SK-N-SH (cell line): ENCODE measurements around the gene ACTL7A. TPM values are rescaled to one million over a fixed set of nuclear protein-coding genes. Genes with fewer than 3 reads are reported as not detected.

Source experiments
- CTCF ChIA-PET: fragments of 300-600, 350-600 bp; formaldehyde crosslinking; extraction: SDS; loops from one replicate; lab custom pipeline; 2021; lab: Yijun Ruan, JAX
- POLR2A ChIA-PET: fragments of 350-600 bp; sonication (Branson Sonifier 250); formaldehyde crosslinking; extraction: SDS; loops from one replicate; lab custom pipeline; 2020; ENCODE audit warnings: antibody characterized with exemption, inconsistent platforms; lab: Yijun Ruan, JAX
- DNase-seq: peaks from one replicate; pipeline ENCODE4 v3.0.0; 2012
- H2AFZ ChIP-seq: fragments of 200-600 bp; sonication (generic); 2 replicates; pipeline ENCODE4 v1.8.1; 2016; ENCODE audit warnings: antibody characterized with exemption, mild to moderate bottlenecking, low read depth
- H3F3A ChIP-seq: fragments of 200-600 bp; sonication (generic); replicated peaks from 2 replicates; pipeline ENCODE3; 2016; ENCODE audit warnings: antibody characterized with exemption, mild to moderate bottlenecking; ENCODE audit not compliant: insufficient read depth
- H3K27ac ChIP-seq, 2 experiments: fragments of 200-500 bp in 1 of 2; fragments of 200-600 bp in 1 of 2; sonication (Bioruptor generic) in 1 of 2; sonication (generic), shearing (Covaris generic) in 1 of 2; 2 replicates each; pipeline versions ENCODE4 v1.5.1 to v1.6.1; 2014 to 2016; ENCODE audit warnings: low read depth in 2 of 2, inconsistent platforms in 1 of 2, low read length in 1 of 2, mild to moderate bottlenecking in 1 of 2, mixed read lengths in 1 of 2
- H3K27me3 ChIP-seq: fragments of 200-600 bp; sonication (generic), shearing (Covaris generic); 2 replicates; pipeline ENCODE4 v1.6.1; 2016; ENCODE audit warnings: mixed run types; ENCODE audit not compliant: insufficient read depth
- H3K36me3 ChIP-seq, 2 experiments: fragments of 200-500 bp in 1 of 2; fragments of 200-600 bp in 1 of 2; sonication (Bioruptor generic) in 1 of 2; sonication (generic) in 1 of 2; replicated peaks in 1 of 2; 2 replicates each; pipeline versions ENCODE3 to v1.5.1; 2014 to 2016; ENCODE audit warnings: low read length in 1 of 2, mild to moderate bottlenecking in 1 of 2; ENCODE audit not compliant: insufficient read depth in 2 of 2, control insufficient read depth in 1 of 2
- H3K4me1 ChIP-seq, 2 experiments: fragments of 200-500 bp in 1 of 2; fragments of 200-600 bp in 1 of 2; sonication (Bioruptor generic) in 1 of 2; sonication (generic), shearing (Covaris generic) in 1 of 2; 2 replicates each; pipeline versions ENCODE4 v1.5.1 to v1.6.1; 2014 to 2016; ENCODE audit warnings: low read depth in 1 of 2, low read length in 1 of 2, mixed run types in 1 of 2; ENCODE audit not compliant: insufficient read depth in 2 of 2, control insufficient read depth in 1 of 2
- H3K4me2 ChIP-seq: fragments of 200-600 bp; sonication (generic), shearing (Covaris generic); 2 replicates; pipeline ENCODE4 v1.6.1; 2017; ENCODE audit warnings: mixed run types
- H3K4me3 ChIP-seq, 2 experiments: fragments of 200-500 bp in 1 of 2; fragments of 200-600 bp in 1 of 2; sonication (Bioruptor generic) in 1 of 2; sonication (generic), shearing (Covaris generic) in 1 of 2; 2 replicates each; pipeline versions ENCODE4 v1.5.1 to v1.8.1; 2014 to 2016; ENCODE audit warnings: low read depth in 2 of 2, inconsistent platforms in 1 of 2, low read length in 1 of 2, mild to moderate bottlenecking in 1 of 2, mixed read lengths in 1 of 2, moderate library complexity in 1 of 2
- H3K79me2 ChIP-seq: fragments of 200-600 bp; sonication (generic); 2 replicates; pipeline ENCODE4 v1.8.1; 2017; ENCODE audit warnings: mild to moderate bottlenecking; ENCODE audit not compliant: insufficient read depth
- H3K9ac ChIP-seq: fragments of 200-600 bp; sonication (generic); 2 replicates; pipeline ENCODE4 v1.6.1; 2017; ENCODE audit warnings: mixed run types
- H3K9me2 ChIP-seq: fragments of 200-600 bp; sonication (generic); 2 replicates; pipeline ENCODE4 v1.6.1; 2017; ENCODE audit warnings: mixed run types
- H3K9me3 ChIP-seq: fragments of 200-600 bp; sonication (generic); 2 replicates; pipeline ENCODE4 v1.6.1; 2017; ENCODE audit warnings: mixed run types, mild to moderate bottlenecking, moderate library complexity
- H4K20me1 ChIP-seq: fragments of 200-600 bp; sonication (generic); 2 replicates; pipeline ENCODE4 v1.6.1; 2017; ENCODE audit warnings: mild to moderate bottlenecking, mixed run types; ENCODE audit not compliant: insufficient read depth
- CHD2 ChIP-seq: fragments of 150-350 bp; IDR thresholded peaks from 2 replicates; pipeline ENCODE4 v1.6.1; 2018; ENCODE audit warnings: low read length; ENCODE audit not compliant: partially characterized antibody
- CTCF ChIP-seq: fragments of 200-600 bp; sonication (generic); IDR thresholded peaks from 2 replicates; pipeline ENCODE4 v1.6.1; 2017; ENCODE audit warnings: antibody characterized with exemption, mild to moderate bottlenecking, moderate library complexity
- ELF1 ChIP-seq: IDR thresholded peaks from 2 replicates; pipeline ENCODE4 v1.4.0; 2012
- EZH2phosphoT487 ChIP-seq: fragments of 200-600 bp; sonication (generic); IDR thresholded peaks from 2 replicates; pipeline ENCODE4 v1.6.1; 2017; ENCODE audit warnings: low read depth, mixed run types, mild to moderate bottlenecking, antibody characterized with exemption, moderate library complexity, borderline replicate concordance
- FOSL2 ChIP-seq: IDR thresholded peaks from 2 replicates; pipeline ENCODE4 v1.4.0; 2012; ENCODE audit warnings: low read depth, mild to moderate bottlenecking, moderate library complexity, borderline replicate concordance
- FOXJ3 ChIP-seq: sonication (generic); formaldehyde crosslinking; IDR thresholded peaks from 2 replicates; pipeline ENCODE4 v1.5.1; 2020; ENCODE audit warnings: mild to moderate bottlenecking, missing genetic modification reagents
- FOXM1 ChIP-seq: IDR thresholded peaks from 2 replicates; pipeline ENCODE4 v1.4.0; 2012; ENCODE audit warnings: low read depth, mild to moderate bottlenecking
- GABPA ChIP-seq: IDR thresholded peaks from 2 replicates; pipeline ENCODE4 v1.4.0; 2012; ENCODE audit warnings: low read depth, mild to moderate bottlenecking
- GATA2 ChIP-seq: sonication (generic); formaldehyde crosslinking; IDR thresholded peaks from 2 replicates; pipeline ENCODE4 v1.5.0; 2020; ENCODE audit warnings: mild to moderate bottlenecking, missing genetic modification reagents
- IRF3 ChIP-seq: fragments of 150-350 bp; IDR thresholded peaks from 2 replicates; pipeline ENCODE4 v1.6.1; 2016; ENCODE audit warnings: mild to moderate bottlenecking, low read depth, low read length
- JUND ChIP-seq: IDR thresholded peaks from 2 replicates; pipeline ENCODE4 v1.4.0; 2012
- MEF2A ChIP-seq: IDR thresholded peaks from 2 replicates; pipeline ENCODE4 v1.4.0; 2012; ENCODE audit warnings: low read depth, borderline replicate concordance
- MXI1 ChIP-seq: IDR thresholded peaks from 2 replicates; pipeline ENCODE4 v1.6.1; 2012; ENCODE audit warnings: mild to moderate bottlenecking, low read depth, low read length, improper control_type of control experiment
- NFIC ChIP-seq: IDR thresholded peaks from 2 replicates; pipeline ENCODE4 v1.4.0; 2012; ENCODE audit warnings: borderline replicate concordance
- NRF1 ChIP-seq: IDR thresholded peaks from 2 replicates; pipeline ENCODE4 v1.6.1; 2012; ENCODE audit warnings: low read depth, mild to moderate bottlenecking, low read length
- POLR2AphosphoS5 ChIP-seq: IDR thresholded peaks from 2 replicates; pipeline ENCODE4 v1.6.1; 2012; ENCODE audit warnings: low read depth, low read length
- RCOR1 ChIP-seq: fragments of 150-350 bp; IDR thresholded peaks from 2 replicates; pipeline ENCODE4 v1.6.1; 2017; ENCODE audit warnings: antibody characterized with exemption, low read length
- RFX5 ChIP-seq: IDR thresholded peaks from 2 replicates; pipeline ENCODE4 v1.6.1; 2012; ENCODE audit warnings: mild to moderate bottlenecking, improper control_type of control experiment, low read length
- SIN3A ChIP-seq: IDR thresholded peaks from 2 replicates; pipeline ENCODE4 v1.6.1; 2012; ENCODE audit warnings: low read depth, mild to moderate bottlenecking, low read length, moderate library complexity, borderline replicate concordance
- SMC3 ChIP-seq: IDR thresholded peaks from 2 replicates; pipeline ENCODE4 v1.6.1; 2012; ENCODE audit warnings: low read depth, low read length, improper control_type of control experiment
- TCF12 ChIP-seq: IDR thresholded peaks from 2 replicates; pipeline ENCODE4 v1.4.0; 2012
- YY1 ChIP-seq: IDR thresholded peaks from 2 replicates; pipeline ENCODE4 v1.4.0; 2012; ENCODE audit warnings: low read depth, mild to moderate bottlenecking
- WGBS: methylation state at CpG from one replicate; pipeline ENCODE4 v1.1.6; 2017; ENCODE audit warnings: low lambda C conversion rate; 5-methylcytosine and 5-hydroxymethylcytosine counted together
- polyA plus RNA-seq, 3 experiments: library from polyadenylated mRNA; depleted of rRNA; stranded (reverse); fragments of >200 nt; gene quantifications; 2 replicates each; pipeline ENCODE4 v1.2.3, GENCODE V29; 2012
- TF ChIP-seq, protein P1 (sequence below): IDR thresholded peaks from 2 replicates; pipeline ENCODE4 v1.4.0; 2012; ENCODE audit warnings: low read depth
- TF ChIP-seq, protein P2 (sequence below): IDR thresholded peaks from 2 replicates; pipeline ENCODE4; 2012
- TF ChIP-seq, protein P3 (sequence below): IDR thresholded peaks from 2 replicates; pipeline ENCODE4 v1.6.1; 2012; ENCODE audit warnings: mild to moderate bottlenecking, low read depth, low read length, moderate library complexity
- TF ChIP-seq, protein P4 (sequence below): fragments of 150-350 bp; IDR thresholded peaks from 2 replicates; pipeline ENCODE4 v1.6.1; 2017; ENCODE audit warnings: antibody characterized with exemption, low read length, low read depth, borderline replicate concordance

The ACTL7A gene
- polyA plus RNA-seq, 1 of the 3 experiments (the other 2 are of a cell fraction) = not detected

GRCh38 chr9:108845507-108845906, 16.6 kb upstream of the ACTL7A start (continued):
- TF ChIP-seq, protein P1, sequence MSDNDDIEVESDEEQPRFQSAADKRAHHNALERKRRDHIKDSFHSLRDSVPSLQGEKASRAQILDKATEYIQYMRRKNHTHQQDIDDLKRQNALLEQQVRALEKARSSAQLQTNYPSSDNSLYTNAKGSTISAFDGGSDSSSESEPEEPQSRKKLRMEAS = no peak
- TF ChIP-seq TCF12 (no peak), GABPA (no peak), SMC3 (no peak), IRF3 (no peak), NFIC (no peak), MXI1 (no peak)
- TF ChIP-seq, protein P2, sequence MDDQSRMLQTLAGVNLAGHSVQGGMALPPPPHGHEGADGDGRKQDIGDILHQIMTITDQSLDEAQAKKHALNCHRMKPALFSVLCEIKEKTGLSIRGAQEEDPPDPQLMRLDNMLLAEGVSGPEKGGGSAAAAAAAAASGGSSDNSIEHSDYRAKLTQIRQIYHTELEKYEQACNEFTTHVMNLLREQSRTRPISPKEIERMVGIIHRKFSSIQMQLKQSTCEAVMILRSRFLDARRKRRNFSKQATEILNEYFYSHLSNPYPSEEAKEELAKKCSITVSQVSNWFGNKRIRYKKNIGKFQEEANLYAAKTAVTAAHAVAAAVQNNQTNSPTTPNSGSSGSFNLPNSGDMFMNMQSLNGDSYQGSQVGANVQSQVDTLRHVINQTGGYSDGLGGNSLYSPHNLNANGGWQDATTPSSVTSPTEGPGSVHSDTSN = no peak

- no peak overlapping the region for H3K9ac ChIP-seq
- H3F3A ChIP-seq = no peaks in the 10 kb centered on the region
- no peaks in the 10 kb centered on the region for H4K20me1 ChIP-seq
- H3K27ac ChIP-seq = no peak overlapping the region
- no peaks in the 10 kb centered on the region for H3K36me3 ChIP-seq
- H3K4me1 ChIP-seq = no peaks in the 10 kb centered on the region
- ChIA-PET POLR2A (no interaction called here), CTCF (no interaction called here)
- no peak for TF ChIP-seq POLR2AphosphoS5
- TF ChIP-seq FOXJ3 = no peak
- no peak for TF ChIP-seq RFX5
- TF ChIP-seq SIN3A = no peak
- TF ChIP-seq MXI1 = no peak
- no peak for TF ChIP-seq CHD2
- TF ChIP-seq, protein P3, sequence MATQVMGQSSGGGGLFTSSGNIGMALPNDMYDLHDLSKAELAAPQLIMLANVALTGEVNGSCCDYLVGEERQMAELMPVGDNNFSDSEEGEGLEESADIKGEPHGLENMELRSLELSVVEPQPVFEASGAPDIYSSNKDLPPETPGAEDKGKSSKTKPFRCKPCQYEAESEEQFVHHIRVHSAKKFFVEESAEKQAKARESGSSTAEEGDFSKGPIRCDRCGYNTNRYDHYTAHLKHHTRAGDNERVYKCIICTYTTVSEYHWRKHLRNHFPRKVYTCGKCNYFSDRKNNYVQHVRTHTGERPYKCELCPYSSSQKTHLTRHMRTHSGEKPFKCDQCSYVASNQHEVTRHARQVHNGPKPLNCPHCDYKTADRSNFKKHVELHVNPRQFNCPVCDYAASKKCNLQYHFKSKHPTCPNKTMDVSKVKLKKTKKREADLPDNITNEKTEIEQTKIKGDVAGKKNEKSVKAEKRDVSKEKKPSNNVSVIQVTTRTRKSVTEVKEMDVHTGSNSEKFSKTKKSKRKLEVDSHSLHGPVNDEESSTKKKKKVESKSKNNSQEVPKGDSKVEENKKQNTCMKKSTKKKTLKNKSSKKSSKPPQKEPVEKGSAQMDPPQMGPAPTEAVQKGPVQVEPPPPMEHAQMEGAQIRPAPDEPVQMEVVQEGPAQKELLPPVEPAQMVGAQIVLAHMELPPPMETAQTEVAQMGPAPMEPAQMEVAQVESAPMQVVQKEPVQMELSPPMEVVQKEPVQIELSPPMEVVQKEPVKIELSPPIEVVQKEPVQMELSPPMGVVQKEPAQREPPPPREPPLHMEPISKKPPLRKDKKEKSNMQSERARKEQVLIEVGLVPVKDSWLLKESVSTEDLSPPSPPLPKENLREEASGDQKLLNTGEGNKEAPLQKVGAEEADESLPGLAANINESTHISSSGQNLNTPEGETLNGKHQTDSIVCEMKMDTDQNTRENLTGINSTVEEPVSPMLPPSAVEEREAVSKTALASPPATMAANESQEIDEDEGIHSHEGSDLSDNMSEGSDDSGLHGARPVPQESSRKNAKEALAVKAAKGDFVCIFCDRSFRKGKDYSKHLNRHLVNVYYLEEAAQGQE = no peak
- TF ChIP-seq CTCF = no peak
- no peak for TF ChIP-seq YY1
- no peak for TF ChIP-seq JUND
- no peak for TF ChIP-seq RCOR1
- no peak for TF ChIP-seq MEF2A
- TF ChIP-seq NFIC = no peak
- TF ChIP-seq, protein P4, sequence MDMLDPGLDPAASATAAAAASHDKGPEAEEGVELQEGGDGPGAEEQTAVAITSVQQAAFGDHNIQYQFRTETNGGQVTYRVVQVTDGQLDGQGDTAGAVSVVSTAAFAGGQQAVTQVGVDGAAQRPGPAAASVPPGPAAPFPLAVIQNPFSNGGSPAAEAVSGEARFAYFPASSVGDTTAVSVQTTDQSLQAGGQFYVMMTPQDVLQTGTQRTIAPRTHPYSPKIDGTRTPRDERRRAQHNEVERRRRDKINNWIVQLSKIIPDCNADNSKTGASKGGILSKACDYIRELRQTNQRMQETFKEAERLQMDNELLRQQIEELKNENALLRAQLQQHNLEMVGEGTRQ = no peak
- TF ChIP-seq FOSL2 = no peak
- TF ChIP-seq GATA2 (CRISPR knock-in tag) = no peak
- TF ChIP-seq FOXM1 = no peak
- no peak for TF ChIP-seq NRF1
- no peak for TF ChIP-seq EZH2phosphoT487
- no peak for TF ChIP-seq ELF1
- H3K4me3 ChIP-seq = no peak overlapping the region
- no peak for DNase-seq
- H3K9me2 ChIP-seq = no peaks in the 10 kb centered on the region
- no peak overlapping the region for H3K4me2 ChIP-seq
- H3K9me3 ChIP-seq = no peaks in the 10 kb centered on the region
- 29% methylated on average over 2 of the region's 2 CpGs for WGBS
- no peaks in the 10 kb centered on the region; the same call in 1 of the 2 replicates for H3K27me3 ChIP-seq
- H2AFZ ChIP-seq = no peak overlapping the region
- no peaks in the 10 kb centered on the region for H3K79me2 ChIP-seq
Measured at GRCh38 chr9:108845947-108846346, 16.1 kb upstream of the ACTL7A start.
